ENCODE measurements around the gene KCNH1. TPM values are rescaled to one million over a fixed set of nuclear protein-coding genes. Genes with fewer than 3 reads are reported as not detected.

KCNH1 gene
- total and polyA plus RNA-seq, 10 of the 15 experiments (the other 5 are each of a cell fraction or from before 2014, with no cell fraction given): 0.02 to 0.04 (median 0.04) TPM; not detected in 7

DNA sequence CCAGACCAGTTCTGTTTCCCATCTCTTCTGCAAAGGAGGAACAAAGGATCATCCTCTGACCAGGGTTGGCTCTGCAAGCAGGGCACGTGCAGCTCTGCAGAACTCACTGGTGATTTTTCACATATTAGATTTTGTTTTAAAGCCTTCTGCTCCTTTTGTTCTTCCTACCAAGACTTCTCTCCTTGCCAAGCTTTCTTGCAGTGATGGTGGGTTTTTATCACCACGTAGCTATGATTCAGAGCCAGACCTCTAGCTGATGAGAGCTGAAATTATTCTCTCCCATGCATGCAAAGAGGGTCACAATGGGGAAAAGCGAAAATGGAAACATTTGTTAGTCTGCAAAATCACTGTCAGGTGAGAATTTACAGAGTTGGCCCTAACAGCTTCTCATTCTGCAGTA, 225.2 kb downstream of the KCNH1 start:
- intact Hi-C loops (cut with micrococcal nuclease; ENCODE audit: unreplicated experiment): no loop called here
- Histone ChIP-seq H3K36me3 (ENCODE audit: control insufficient read depth in 2 of 2, insufficient read depth in 2 of 2, low read length in 1 of 2) (no peaks in the 10 kb centered on the region), H3K4me1 (ENCODE audit: control insufficient read depth, insufficient read depth, low read length) (no peaks in the 10 kb centered on the region), H3K79me2 (ENCODE audit: control insufficient read depth, insufficient read depth, low read length) (no peaks in the 10 kb centered on the region), H3K9me3 (replicated peaks; ENCODE audit: control insufficient read depth, insufficient read depth, low read length) (no peaks in the 10 kb centered on the region), H3K27me3 (replicated peaks in 1 of 2; ENCODE audit: control insufficient read depth in 2 of 2, insufficient read depth in 2 of 2, low read length in 1 of 2) (no peaks in the 10 kb centered on the region), H3K4me2 (ENCODE audit: control insufficient read depth, insufficient read depth) (no peak overlapping the region), H3K9ac (ENCODE audit: control insufficient read depth, insufficient read depth, low read length) (no peak overlapping the region), H2AFZ (ENCODE audit: control insufficient read depth, low read depth, low read length) (no peak overlapping the region), H3K4me3 (no peak overlapping the region), H4K20me1 (ENCODE audit: control insufficient read depth, insufficient read depth) (no peaks in the 10 kb centered on the region), H3K27ac (ENCODE audit: control insufficient read depth, insufficient read depth) (no peak overlapping the region)
- no TSS peak for BruUV-seq (replicated peaks)
- no peak for TF ChIP-seq TCF7 (IDR thresholded peaks at IDR 0.05; ENCODE audit: borderline replicate concordance)
- no peak for TF ChIP-seq TARDBP (IDR thresholded peaks at IDR 0.05; ENCODE audit: borderline replicate concordance)
- TF ChIP-seq LARP7 (IDR thresholded peaks at IDR 0.05): no peak
- no peak for TF ChIP-seq EZH2 (IDR thresholded peaks at IDR 0.05; ENCODE audit: borderline replicate concordance, control insufficient read depth, low read depth, low read length)
- TF ChIP-seq, protein P1, sequence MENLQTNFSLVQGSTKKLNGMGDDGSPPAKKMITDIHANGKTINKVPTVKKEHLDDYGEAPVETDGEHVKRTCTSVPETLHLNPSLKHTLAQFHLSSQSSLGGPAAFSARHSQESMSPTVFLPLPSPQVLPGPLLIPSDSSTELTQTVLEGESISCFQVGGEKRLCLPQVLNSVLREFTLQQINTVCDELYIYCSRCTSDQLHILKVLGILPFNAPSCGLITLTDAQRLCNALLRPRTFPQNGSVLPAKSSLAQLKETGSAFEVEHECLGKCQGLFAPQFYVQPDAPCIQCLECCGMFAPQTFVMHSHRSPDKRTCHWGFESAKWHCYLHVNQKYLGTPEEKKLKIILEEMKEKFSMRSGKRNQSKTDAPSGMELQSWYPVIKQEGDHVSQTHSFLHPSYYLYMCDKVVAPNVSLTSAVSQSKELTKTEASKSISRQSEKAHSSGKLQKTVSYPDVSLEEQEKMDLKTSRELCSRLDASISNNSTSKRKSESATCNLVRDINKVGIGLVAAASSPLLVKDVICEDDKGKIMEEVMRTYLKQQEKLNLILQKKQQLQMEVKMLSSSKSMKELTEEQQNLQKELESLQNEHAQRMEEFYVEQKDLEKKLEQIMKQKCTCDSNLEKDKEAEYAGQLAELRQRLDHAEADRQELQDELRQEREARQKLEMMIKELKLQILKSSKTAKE (IDR thresholded peaks at IDR 0.05; ENCODE audit: low read depth, poor library complexity, severe bottlenecking): no peak
- TF ChIP-seq GABPA (IDR thresholded peaks at IDR 0.05; ENCODE audit: low read depth): no peak
- TF ChIP-seq CBX3 (IDR thresholded peaks at IDR 0.05; ENCODE audit: borderline replicate concordance, low read depth): no peak
- TF ChIP-seq NR2F1 (conservative IDR thresholded peaks at IDR 0.05): no peak
- no peak for TF ChIP-seq TCF3 (IDR thresholded peaks at IDR 0.05; ENCODE audit: borderline replicate concordance, insufficient read depth, low read depth, low read length)
- TF ChIP-seq POLR2AphosphoS2 (IDR thresholded peaks at IDR 0.05; ENCODE audit: low read depth, low read length): no peak
- TF ChIP-seq, protein P2, sequence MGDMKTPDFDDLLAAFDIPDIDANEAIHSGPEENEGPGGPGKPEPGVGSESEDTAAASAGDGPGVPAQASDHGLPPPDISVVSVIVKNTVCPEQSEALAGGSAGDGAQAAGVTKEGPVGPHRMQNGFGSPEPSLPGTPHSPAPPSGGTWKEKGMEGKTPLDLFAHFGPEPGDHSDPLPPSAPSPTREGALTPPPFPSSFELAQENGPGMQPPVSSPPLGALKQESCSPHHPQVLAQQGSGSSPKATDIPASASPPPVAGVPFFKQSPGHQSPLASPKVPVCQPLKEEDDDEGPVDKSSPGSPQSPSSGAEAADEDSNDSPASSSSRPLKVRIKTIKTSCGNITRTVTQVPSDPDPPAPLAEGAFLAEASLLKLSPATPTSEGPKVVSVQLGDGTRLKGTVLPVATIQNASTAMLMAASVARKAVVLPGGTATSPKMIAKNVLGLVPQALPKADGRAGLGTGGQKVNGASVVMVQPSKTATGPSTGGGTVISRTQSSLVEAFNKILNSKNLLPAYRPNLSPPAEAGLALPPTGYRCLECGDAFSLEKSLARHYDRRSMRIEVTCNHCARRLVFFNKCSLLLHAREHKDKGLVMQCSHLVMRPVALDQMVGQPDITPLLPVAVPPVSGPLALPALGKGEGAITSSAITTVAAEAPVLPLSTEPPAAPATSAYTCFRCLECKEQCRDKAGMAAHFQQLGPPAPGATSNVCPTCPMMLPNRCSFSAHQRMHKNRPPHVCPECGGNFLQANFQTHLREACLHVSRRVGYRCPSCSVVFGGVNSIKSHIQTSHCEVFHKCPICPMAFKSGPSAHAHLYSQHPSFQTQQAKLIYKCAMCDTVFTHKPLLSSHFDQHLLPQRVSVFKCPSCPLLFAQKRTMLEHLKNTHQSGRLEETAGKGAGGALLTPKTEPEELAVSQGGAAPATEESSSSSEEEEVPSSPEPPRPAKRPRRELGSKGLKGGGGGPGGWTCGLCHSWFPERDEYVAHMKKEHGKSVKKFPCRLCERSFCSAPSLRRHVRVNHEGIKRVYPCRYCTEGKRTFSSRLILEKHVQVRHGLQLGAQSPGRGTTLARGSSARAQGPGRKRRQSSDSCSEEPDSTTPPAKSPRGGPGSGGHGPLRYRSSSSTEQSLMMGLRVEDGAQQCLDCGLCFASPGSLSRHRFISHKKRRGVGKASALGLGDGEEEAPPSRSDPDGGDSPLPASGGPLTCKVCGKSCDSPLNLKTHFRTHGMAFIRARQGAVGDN (IDR thresholded peaks at IDR 0.05): no peak
- TF ChIP-seq RBBP5 (conservative IDR thresholded peaks at IDR 0.05): no peak
- TF ChIP-seq STAT3 (IDR thresholded peaks at IDR 0.05; ENCODE audit: low read depth, low read length): no peak
- no peak for TF ChIP-seq IKZF1 (conservative IDR thresholded peaks at IDR 0.05)
- no peak for TF ChIP-seq GATAD2B (conservative IDR thresholded peaks at IDR 0.05; ENCODE audit: low read depth)
- TF ChIP-seq IRF4 (IDR thresholded peaks at IDR 0.05; ENCODE audit: low read depth, low read length): no peak
- in situ Hi-C loops (cut with MboI): no loop called here
- no peak for ATAC-seq
- ChIA-PET CTCF (no interaction called here), RAD21 (ENCODE audit: unreplicated experiment) (no interaction called here), SMC1A (ENCODE audit: uncharacterized antibody, unreplicated experiment) (no interaction called here), POLR2A (no interaction called here)
- no peak for FAIRE-seq
- WGBS (ENCODE audit: insufficient coverage, insufficient replicate concordance, low lambda C conversion rate, missing lambda C conversion rate): 0% methylated on average over 3 of the region's 3 CpGs
- no peak for DNase-seq (ENCODE audit: low read depth, low spot score)

All from GM12878 (cell line).